Esophagus squamous epithelium (tissue), 5 donors: Measurements from ENCODE around the gene EHF. TPM values are rescaled to one million over a fixed set of nuclear protein-coding genes. Genes with fewer than 3 reads are reported as not detected.

ENCODE experiments used
- DNase-seq: peaks from one replicate; lab custom pipeline; 2025; lab: John Stamatoyannopoulos, UW
- H3K27ac ChIP-seq, 4 donors: fragments of 200-600 bp; sonication (generic); one replicate each; pipeline ENCODE4 v1.5.1; 2016 to 2019; ENCODE audit warnings: mild to moderate bottlenecking in 1 of 4
- H3K27me3 ChIP-seq, 4 donors: fragments of 200-600 bp; sonication (generic); 1 replicate in 3 of 4; 2 replicates in 1 of 4; pipeline versions ENCODE4 v1.5.1 to v1.6.0; 2017 to 2021; ENCODE audit warnings: antibody characterized with exemption in 1 of 4
- H3K36me3 ChIP-seq, 3 donors: fragments of 200-600 bp; sonication (generic); one replicate each; pipeline ENCODE4 v1.5.1; 2016 to 2019
- H3K4me1 ChIP-seq, 3 donors: fragments of 200-600 bp; sonication (generic); one replicate each; pipeline ENCODE4 v1.5.1; 2017 to 2019
- H3K4me3 ChIP-seq, 4 donors: fragments of 200-600 bp; sonication (generic); 1 replicate in 3 of 4; 2 replicates in 1 of 4; pipeline ENCODE4 v1.5.1; 2016 to 2019; ENCODE audit warnings: mild to moderate bottlenecking in 2 of 4, moderate library complexity in 1 of 4
- H3K9me3 ChIP-seq, 3 donors: fragments of 200-600 bp; sonication (generic); one replicate each; pipeline ENCODE4 v1.5.1; 2016 to 2019
- CTCF ChIP-seq, 6 experiments: fragments of 450-650 bp in 4 of 6; fragments of 200-600 bp in 2 of 6; sonication (generic) in 2 of 6; IDR thresholded peaks; one replicate each; pipeline ENCODE4 v1.5.1; 2016 to 2019; ENCODE audit warnings: antibody characterized with exemption in 6 of 6, mild to moderate bottlenecking in 4 of 6, moderate library complexity in 4 of 6
- POLR2A ChIP-seq, 4 donors: fragments of 450-650 bp; IDR thresholded peaks; one replicate each; pipeline ENCODE4 v1.6.1; 2017; ENCODE audit warnings: antibody characterized with exemption in 4 of 4, mild to moderate bottlenecking in 4 of 4, moderate library complexity in 3 of 4
- WGBS, 2 donors: methylation state at CpG; one replicate each; pipeline ENCODE4 v1.1.5; 2018; 5-methylcytosine and 5-hydroxymethylcytosine counted together
- intact Hi-C: fragments of 100-400 bp; cut with DNase I; formaldehyde crosslinking; loops from one replicate; pipeline ENCODE4 v1.15.0; 2022
- total RNA-seq, 4 donors: library from RNA; depleted of rRNA; stranded (reverse); fragments of >200 nt; gene quantifications; one replicate each; pipeline ENCODE4 v1.1.0, GENCODE V29; 2016
- donor health status: DM: yes; HTN: yes; CAD: no.

The EHF gene
- total RNA-seq, 4 donors from 2014 or later, result 265 to 388 (median 325) TPM

- intact Hi-C loops, result no loop called here
- Histone ChIP-seq H3K27ac (peak overlapping the region; percentile 45 to 90 (median 77)), H3K36me3 (peaks cover 0 to 81% (median 0%) of the 10 kb centered on the region in 3 donors), H3K4me1 (peaks cover 27 to 100% (median 34%) of the 10 kb centered on the region in 3 donors), H3K9me3 (no peaks in the 10 kb centered on the region), H3K4me3 (no peak overlapping the region), H3K27me3 (no peaks in the 10 kb centered on the region)
- WGBS, 2 donors, result 38 to 39% methylated on average over 2 of the region's 2 CpGs
- TF ChIP-seq CTCF (IDR thresholded peaks at IDR 0.05), result no peak
- no peak for TF ChIP-seq POLR2A (IDR thresholded peaks at IDR 0.05)
- DNase-seq, result no peak
Observed at GRCh38 chr11:34655335-34656008, 34.6 kb downstream of the EHF start.

GRCh38 chr11:34656062-34656720, 35.3 kb downstream of the EHF start:
- no peak for DNase-seq
- Histone ChIP-seq H3K9me3 (no peaks in the 10 kb centered on the region), H3K4me1 (peaks cover 24 to 100% (median 31%) of the 10 kb centered on the region in 3 donors), H3K27me3 (no peaks in the 10 kb centered on the region), H3K36me3 (peaks cover 0 to 79% (median 0%) of the 10 kb centered on the region in 3 donors), H3K27ac (peak overlapping the region in 3 of 4 donors; percentile 72 to 90 (median 82)), H3K4me3 (no peak overlapping the region)
- WGBS, 2 donors, result 71 to 79% methylated on average over 5 of the region's 5 CpGs
- TF ChIP-seq POLR2A (IDR thresholded peaks at IDR 0.05) (no peak), CTCF (IDR thresholded peaks at IDR 0.05) (no peak)
- intact Hi-C loops, result no loop called here

DNA sequence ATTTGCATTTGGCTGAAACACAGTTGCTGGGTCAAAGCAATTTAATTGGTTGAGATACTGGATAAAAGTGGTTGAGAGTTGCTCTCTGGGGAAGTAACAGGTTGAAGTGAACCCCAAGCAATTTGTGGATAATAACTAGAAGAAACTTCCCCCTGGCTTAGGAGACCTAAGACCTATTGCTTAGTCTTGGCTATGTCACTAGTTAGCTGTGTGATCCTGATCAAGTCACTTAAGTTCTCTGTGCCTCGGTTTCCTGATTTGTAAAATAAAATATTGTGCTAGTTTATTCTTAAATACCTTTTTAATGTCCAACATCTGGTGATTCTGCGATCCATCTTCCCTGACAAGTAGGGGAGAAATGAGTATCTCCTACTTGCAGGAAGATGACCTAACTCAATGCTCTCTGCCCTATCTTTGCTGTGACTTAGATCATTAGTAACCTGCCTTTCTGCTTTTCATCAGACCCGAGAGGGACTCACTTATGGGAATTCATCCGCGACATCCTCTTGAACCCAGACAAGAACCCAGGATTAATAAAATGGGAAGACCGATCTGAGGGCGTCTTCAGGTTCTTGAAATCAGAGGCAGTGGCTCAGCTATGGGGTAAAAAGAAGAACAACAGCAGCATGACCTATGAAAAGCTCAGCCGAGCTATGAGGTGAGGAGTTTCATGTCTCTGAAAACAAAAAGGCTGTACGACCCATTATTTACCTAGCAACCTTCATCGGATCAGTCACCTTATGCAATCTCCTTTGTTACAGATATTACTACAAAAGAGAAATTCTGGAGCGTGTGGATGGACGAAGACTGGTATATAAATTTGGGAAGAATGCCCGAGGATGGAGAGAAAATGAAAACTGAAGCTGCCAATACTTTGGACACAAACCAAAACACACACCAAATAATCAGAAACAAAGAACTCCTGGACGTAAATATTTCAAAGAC, 37.5 kb downstream of the EHF start:
- H3K27me3 ChIP-seq, result no peaks in the 10 kb centered on the region
- peak overlapping the region in 2 of 4 donors; percentile 1 to 90 for H3K27ac ChIP-seq
- intact Hi-C loops, result no loop called here
- peaks cover 0 to 80% (median 0%) of the 10 kb centered on the region in 3 donors for H3K36me3 ChIP-seq
- H3K4me1 ChIP-seq, result peaks cover 12 to 100% (median 16%) of the 10 kb centered on the region in 3 donors
- no peak overlapping the region for H3K4me3 ChIP-seq
- no peak for DNase-seq
- WGBS, 2 donors, result 76 to 78% methylated on average over 11 to 13 of the region's 14 CpGs
- H3K9me3 ChIP-seq, result no peaks in the 10 kb centered on the region
- TF ChIP-seq CTCF (IDR thresholded peaks at IDR 0.05) (no peak), POLR2A (IDR thresholded peaks at IDR 0.05) (no peak)

- H3K27ac ChIP-seq, result peak overlapping the region in 3 of 4 donors; percentile 1 to 90 (median 47)
- no peak for DNase-seq
- H3K9me3 ChIP-seq, result no peaks in the 10 kb centered on the region
- peaks cover 11 to 100% (median 15%) of the 10 kb centered on the region in 3 donors for H3K4me1 ChIP-seq
- intact Hi-C loops, result no loop called here
- 84 to 86% methylated on average over 4 of the region's 4 CpGs for WGBS, 2 donors
- H3K36me3 ChIP-seq, result peaks cover 0 to 80% (median 0%) of the 10 kb centered on the region in 3 donors
- no peaks in the 10 kb centered on the region for H3K27me3 ChIP-seq
- TF ChIP-seq CTCF (IDR thresholded peaks at IDR 0.05), result no peak
- TF ChIP-seq POLR2A (IDR thresholded peaks at IDR 0.05), result no peak
- H3K4me3 ChIP-seq, result no peak overlapping the region
Observed at GRCh38 chr11:34659096-34659733, 38.3 kb downstream of the EHF start.
